Measurements from ENCODE around the gene MTG2.

MTG2 gene

GRCh38 chr20:62162765-62163484 lies 19.9 kb upstream of the MTG2 start:
- FAIRE-seq = no peak

DNA sequence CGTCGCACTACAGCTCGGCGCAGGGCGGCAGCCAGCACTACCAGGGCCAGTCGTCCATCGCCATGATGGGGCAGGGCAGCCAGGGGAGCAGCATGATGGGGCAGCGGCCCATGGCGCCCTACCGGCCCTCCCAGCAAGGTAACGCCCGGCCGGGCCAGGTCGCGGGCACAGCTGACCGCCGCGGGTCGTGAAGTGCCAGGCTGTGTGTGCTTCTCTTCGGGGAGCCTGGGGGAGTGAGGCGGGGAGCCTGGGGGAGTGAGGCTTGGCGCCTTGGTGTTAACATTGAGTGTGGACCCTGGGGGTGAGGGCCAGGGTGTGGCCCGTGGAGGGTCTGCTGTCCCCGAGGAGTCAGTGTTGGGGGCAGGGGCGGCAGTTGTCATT lies 19.4 kb upstream of the MTG2 start:
- no peak for DNase-seq (ENCODE audit: insufficient read length, low spot score)
- FAIRE-seq = no peak

More at GRCh38 chr20:62162765-62163484, 19.9 kb upstream of the MTG2 start:
- no peak for DNase-seq (ENCODE audit: insufficient read length, low spot score)

- DNase-seq (ENCODE audit: insufficient read length, low spot score) (no peak), FAIRE-seq (no peak)
These were observed 18.7 kb upstream of the MTG2 start for GRCh38 chr20:62163986-62164762.

GRCh38 chr20:62164879-62165761 lies 17.7 kb upstream of the MTG2 start:
- FAIRE-seq (no peak), DNase-seq (ENCODE audit: insufficient read length, low spot score) (no peak)

DNA sequence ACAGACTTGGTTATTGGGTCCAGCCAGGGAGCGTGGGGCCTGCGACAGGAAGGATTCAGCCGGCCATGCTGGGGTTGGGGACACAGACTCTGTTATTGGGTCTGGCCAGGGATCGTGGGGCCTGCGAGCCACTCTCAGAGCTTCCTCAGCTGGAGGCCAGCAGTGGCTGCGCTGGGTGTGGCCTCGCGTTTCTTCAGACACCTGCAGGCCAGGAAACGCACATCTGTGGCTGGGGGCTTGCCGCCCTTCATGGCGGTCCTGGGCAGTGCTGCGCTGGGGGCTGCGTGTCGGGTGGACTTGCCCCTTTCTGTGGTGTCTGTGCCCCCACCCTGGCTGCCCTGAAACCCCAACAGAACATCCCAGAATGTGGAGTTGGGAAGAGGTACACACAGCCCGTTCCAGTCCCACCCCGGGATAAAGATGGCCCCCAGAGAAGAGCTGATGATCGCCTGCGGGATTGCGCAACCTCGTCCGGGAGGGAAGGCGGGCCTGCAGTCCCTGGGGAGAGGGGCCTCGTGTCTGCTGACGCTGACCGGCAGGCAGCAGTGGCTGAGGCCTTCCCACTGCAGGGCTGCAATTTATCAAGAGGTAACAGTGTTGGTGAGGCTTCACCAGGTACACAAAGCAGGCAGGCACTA lies 16.9 kb upstream of the MTG2 start:
- FAIRE-seq (no peak), DNase-seq (ENCODE audit: insufficient read length, low spot score) (no peak)

DNA sequence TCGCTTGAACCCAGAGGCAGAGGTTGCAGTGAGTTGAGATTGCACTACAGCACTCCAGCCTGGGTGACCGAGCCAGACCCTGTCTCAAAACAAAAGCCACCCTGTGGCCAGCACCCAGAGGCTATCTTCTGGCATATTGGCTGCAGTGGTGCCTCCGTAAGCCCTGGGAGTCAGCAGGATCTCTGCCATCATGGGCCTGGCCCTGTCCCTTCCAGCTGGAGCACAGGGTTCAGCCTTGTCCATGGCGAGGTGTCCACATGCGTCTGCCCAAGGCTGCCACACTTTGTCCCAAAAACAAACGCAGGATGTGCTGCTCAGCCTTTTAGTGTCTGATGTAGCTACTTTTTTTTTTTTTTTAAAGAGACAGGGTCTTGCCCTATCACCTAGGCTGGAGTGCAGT lies 15.4 kb upstream of the MTG2 start:
- DNase-seq (ENCODE audit: insufficient read length, low spot score) (no peak), FAIRE-seq (no peak)

- FAIRE-seq (no peak), DNase-seq (ENCODE audit: insufficient read length, low spot score) (no peak)
These were observed 14.8 kb upstream of the MTG2 start for GRCh38 chr20:62168061-62168460.

GRCh38 chr20:62168890-62169435 lies 13.9 kb upstream of the MTG2 start:
- DNase-seq (ENCODE audit: insufficient read length, low spot score) (no peak), FAIRE-seq (no peak)

DNA sequence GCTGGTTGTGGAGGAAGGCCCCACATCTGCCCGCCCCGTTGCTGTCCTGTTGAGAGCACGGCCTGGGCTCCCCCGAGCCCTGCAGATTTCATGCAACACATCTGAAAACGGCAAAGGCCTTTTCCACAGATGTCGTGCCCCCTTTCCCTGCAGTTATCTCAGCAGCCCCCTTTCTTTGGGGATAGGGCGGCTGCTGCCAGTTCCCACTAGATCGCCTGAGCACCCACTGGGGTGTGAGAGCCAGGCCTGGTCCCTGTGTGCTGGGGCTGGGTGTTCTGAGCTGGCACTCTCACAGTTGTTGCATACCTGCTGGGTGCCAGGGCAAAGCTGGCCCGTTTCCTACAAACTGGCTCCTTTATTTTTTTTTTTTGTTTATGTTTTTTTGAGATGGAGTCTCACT lies 12.3 kb upstream of the MTG2 start:
- FAIRE-seq (no peak), DNase-seq (ENCODE audit: insufficient read length, low spot score) (no peak)

- no peak for FAIRE-seq
- DNase-seq (ENCODE audit: insufficient read length, low spot score) = no peak
These were observed 11.6 kb upstream of the MTG2 start for GRCh38 chr20:62171245-62171644.

DNA sequence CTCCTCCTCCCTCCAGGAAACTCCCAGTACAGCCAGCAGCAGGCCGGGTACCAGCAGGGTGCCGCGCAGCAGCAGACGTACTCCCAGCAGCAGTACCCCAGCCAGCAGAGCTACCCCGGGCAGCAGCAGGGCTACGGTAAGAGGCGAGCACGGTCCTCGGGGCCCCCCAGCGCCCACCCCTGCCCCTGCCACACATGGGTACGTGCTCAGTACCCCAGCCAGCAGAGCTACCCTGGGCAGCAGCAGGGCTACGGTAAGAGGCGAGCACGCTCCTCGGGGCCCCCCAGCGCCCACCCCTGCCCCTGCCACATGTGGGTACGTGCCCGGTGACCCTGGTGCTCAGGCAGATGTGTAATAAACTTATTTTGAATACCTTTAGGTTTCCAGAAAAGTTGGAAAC lies 10.2 kb upstream of the MTG2 start:
- no peak for FAIRE-seq

GRCh38 chr20:62174021-62174804 lies 8.6 kb upstream of the MTG2 start:
- DNase-seq (ENCODE audit: insufficient read length, low spot score) = no peak
- no peak for FAIRE-seq

More for the DNA sequence above, 10.2 kb upstream of the MTG2 start:
- no peak for DNase-seq (ENCODE audit: insufficient read length, low spot score)

DNA sequence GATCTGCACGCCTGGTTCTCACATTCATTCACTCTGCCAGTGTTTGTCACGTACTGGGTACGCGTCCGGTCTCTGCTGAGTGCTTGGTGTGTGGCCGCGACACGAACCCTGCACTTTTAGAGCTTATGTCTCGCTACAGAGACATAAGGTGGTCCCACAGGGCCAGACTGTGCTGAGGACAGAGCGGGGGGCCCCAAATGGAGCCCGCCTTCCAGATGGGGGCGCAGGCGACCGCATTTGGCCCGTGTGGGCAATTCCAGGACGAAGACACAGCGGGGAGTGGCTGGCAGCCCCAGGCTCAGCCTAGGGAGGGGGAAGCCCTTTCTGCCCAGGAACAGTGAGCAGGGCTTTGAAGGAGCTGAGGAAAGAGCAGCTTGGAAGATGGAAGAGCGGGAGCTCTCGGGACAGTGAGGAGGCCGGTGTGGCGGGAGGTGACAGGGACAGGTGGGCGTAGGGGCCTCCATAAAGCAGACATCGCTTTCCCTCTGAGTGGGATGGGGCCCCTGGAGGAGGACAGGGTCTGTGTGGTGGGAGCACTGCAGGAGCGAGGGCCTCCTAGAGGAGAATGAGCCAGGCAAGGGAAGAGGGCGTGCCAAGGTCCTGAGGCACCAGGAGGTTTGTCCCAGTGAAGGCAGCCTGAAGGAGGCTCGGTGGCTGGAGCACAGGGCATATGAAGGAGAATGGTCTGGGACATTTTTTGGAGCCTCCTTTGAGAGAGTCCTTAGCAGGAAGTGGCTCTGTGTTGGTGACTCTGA lies 7.8 kb upstream of the MTG2 start:
- no peak for FAIRE-seq
- DNase-seq (ENCODE audit: insufficient read length, low spot score) = no peak

- FAIRE-seq = no peak
These were observed 7.1 kb upstream of the MTG2 start for GRCh38 chr20:62175711-62176110.

GRCh38 chr20:62176866-62177265 lies 6.0 kb upstream of the MTG2 start:
- DNase-seq (ENCODE audit: insufficient read length, low spot score) (no peak), FAIRE-seq (no peak)

More at GRCh38 chr20:62175711-62176110, 7.1 kb upstream of the MTG2 start:
- DNase-seq (ENCODE audit: insufficient read length, low spot score) = no peak

DNA sequence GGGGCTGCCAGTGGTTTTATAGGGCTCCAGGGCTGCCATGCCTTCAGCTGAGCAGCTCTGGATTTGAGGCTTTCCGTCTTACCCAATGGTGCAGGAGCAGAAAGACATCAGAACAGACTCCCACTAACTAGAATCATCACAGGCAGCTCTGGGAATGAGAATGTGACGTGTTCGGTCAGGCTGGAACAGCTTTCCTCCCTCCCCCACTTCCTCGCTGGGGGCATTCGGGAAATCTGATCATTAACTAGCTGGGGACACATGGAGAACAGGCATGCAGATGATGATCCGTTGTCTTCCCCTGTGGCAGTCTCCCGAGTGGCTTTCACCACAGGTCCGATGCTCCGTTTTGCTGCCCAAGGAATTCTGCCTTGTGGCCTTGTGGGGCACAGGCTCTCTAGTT lies 5.5 kb upstream of the MTG2 start:
- FAIRE-seq = no peak
- no peak for DNase-seq (ENCODE audit: insufficient read length, low spot score)

- DNase-seq (ENCODE audit: insufficient read length, low spot score) (no peak), FAIRE-seq (no peak)
These were observed 4.3 kb upstream of the MTG2 start for GRCh38 chr20:62178316-62179161.

- no peak for DNase-seq (ENCODE audit: insufficient read length, low spot score)
- no peak for FAIRE-seq
These were observed 3.7 kb upstream of the MTG2 start for GRCh38 chr20:62179162-62179504.

Measured in GM19239 (cell line).